HL-60 (cell line): ENCODE data around the gene TTC31.

Experiments used
- TF ChIP-seq, protein P1 (sequence below): IDR thresholded peaks from one replicate; pipeline ENCODE4 v1.5.1; 2011; ENCODE audit warnings: low read length, control low read depth, inconsistent platforms; ENCODE audit not compliant: insufficient read depth
- TF ChIP-seq, protein P2 (sequence below): IDR thresholded peaks from 2 replicates; pipeline ENCODE4 v1.6.1; 2012; ENCODE audit warnings: low read depth; ENCODE audit not compliant: insufficient replicate concordance

DNA sequence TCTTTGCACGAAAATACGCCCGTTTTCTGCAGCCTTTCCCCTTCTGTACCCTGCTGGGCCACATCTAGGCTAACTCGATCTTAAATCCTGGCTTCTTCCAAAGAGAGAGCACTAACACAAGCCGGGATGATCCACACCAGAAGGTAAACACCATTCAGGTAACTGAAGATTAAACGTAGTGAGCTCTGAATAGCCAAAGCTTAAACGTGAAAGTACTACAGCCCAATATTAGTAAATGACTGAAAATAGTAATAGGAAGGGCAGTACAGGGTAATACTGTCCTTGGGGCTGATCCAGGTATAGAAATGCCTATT is 10.0 kb upstream of the TTC31 start:
- TF ChIP-seq, protein P1, sequence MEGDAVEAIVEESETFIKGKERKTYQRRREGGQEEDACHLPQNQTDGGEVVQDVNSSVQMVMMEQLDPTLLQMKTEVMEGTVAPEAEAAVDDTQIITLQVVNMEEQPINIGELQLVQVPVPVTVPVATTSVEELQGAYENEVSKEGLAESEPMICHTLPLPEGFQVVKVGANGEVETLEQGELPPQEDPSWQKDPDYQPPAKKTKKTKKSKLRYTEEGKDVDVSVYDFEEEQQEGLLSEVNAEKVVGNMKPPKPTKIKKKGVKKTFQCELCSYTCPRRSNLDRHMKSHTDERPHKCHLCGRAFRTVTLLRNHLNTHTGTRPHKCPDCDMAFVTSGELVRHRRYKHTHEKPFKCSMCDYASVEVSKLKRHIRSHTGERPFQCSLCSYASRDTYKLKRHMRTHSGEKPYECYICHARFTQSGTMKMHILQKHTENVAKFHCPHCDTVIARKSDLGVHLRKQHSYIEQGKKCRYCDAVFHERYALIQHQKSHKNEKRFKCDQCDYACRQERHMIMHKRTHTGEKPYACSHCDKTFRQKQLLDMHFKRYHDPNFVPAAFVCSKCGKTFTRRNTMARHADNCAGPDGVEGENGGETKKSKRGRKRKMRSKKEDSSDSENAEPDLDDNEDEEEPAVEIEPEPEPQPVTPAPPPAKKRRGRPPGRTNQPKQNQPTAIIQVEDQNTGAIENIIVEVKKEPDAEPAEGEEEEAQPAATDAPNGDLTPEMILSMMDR = no peak
- TF ChIP-seq, protein P2, sequence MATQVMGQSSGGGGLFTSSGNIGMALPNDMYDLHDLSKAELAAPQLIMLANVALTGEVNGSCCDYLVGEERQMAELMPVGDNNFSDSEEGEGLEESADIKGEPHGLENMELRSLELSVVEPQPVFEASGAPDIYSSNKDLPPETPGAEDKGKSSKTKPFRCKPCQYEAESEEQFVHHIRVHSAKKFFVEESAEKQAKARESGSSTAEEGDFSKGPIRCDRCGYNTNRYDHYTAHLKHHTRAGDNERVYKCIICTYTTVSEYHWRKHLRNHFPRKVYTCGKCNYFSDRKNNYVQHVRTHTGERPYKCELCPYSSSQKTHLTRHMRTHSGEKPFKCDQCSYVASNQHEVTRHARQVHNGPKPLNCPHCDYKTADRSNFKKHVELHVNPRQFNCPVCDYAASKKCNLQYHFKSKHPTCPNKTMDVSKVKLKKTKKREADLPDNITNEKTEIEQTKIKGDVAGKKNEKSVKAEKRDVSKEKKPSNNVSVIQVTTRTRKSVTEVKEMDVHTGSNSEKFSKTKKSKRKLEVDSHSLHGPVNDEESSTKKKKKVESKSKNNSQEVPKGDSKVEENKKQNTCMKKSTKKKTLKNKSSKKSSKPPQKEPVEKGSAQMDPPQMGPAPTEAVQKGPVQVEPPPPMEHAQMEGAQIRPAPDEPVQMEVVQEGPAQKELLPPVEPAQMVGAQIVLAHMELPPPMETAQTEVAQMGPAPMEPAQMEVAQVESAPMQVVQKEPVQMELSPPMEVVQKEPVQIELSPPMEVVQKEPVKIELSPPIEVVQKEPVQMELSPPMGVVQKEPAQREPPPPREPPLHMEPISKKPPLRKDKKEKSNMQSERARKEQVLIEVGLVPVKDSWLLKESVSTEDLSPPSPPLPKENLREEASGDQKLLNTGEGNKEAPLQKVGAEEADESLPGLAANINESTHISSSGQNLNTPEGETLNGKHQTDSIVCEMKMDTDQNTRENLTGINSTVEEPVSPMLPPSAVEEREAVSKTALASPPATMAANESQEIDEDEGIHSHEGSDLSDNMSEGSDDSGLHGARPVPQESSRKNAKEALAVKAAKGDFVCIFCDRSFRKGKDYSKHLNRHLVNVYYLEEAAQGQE = no peak
